ENCODE data around the gene ASIC3.
"Not testable (repeated sequence)": the region's sequence is repeated elsewhere in the genome, so short reads cannot be mapped to it uniquely, and the experiment has no call there.

Gene ASIC3

DNA sequence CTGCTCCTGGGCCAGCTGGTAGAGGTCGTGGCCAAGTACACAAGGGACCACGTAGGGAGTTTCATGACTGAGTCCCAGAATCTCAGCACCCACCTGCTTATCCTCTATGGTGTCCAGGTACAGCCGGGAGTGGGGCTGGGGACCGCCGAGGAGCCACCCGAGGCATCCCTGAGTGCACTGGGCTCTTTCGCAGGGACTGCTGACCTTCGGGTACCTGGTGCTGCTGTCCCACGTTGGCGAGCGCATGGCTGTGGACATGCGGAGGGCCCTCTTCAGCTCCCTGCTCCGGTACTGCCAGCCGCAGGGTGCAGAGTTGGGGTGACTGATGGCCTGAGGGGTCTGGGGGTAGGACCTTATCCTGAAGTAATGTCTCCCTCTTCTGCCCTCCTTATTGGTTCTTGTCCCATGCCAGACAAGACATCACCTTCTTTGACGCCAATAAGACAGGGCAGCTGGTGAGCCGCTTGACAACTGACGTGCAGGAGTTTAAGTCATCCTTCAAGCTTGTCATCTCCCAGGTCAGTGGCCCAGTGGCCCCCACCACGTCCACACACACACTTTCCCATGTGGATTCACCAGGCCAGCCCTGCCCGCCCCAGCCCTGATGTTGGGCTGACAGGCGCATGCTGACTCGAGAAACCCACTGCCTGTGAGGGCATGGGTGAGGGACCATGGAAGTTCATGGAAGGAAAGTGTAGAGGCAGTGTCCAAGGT is 13.9 kb upstream of the ASIC3 start:
- DNase-seq: no peak

DNA sequence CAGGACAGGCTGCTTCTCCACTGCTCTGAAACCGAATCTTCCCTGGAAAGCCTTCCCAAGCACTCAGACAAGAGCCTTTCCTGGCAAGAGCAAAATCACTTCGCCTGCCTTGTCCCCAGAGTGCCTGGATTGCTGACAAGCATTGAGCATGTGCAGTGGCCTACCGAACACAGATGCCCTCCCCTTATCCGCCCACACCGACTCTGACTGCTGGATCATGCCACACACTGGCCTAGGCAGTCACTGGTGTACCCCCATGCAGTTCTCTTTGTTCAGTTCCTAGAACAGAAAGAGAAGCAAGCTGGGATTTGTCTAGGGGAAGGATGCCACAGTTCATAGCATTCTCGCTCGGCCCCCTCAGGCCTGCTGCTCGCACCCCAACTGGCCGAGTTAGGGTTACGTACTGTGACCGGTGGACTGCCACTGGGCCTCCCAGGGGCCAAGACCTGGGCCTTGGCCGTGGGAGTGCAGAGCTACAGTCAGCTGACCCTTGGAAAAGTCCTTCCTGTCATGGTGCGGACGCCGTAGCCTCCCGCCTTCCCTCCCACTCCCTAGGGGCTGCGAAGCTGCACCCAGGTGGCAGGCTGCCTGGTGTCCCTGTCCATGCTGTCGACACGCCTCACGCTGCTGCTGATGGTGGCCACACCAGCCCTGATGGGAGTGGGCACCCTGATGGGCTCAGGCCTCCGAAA is 13.2 kb upstream of the ASIC3 start:
- no peak for DNase-seq

GRCh38 chr7:151035902-151036301 is 12.4 kb upstream of the ASIC3 start:
- no peak for DNase-seq

DNA sequence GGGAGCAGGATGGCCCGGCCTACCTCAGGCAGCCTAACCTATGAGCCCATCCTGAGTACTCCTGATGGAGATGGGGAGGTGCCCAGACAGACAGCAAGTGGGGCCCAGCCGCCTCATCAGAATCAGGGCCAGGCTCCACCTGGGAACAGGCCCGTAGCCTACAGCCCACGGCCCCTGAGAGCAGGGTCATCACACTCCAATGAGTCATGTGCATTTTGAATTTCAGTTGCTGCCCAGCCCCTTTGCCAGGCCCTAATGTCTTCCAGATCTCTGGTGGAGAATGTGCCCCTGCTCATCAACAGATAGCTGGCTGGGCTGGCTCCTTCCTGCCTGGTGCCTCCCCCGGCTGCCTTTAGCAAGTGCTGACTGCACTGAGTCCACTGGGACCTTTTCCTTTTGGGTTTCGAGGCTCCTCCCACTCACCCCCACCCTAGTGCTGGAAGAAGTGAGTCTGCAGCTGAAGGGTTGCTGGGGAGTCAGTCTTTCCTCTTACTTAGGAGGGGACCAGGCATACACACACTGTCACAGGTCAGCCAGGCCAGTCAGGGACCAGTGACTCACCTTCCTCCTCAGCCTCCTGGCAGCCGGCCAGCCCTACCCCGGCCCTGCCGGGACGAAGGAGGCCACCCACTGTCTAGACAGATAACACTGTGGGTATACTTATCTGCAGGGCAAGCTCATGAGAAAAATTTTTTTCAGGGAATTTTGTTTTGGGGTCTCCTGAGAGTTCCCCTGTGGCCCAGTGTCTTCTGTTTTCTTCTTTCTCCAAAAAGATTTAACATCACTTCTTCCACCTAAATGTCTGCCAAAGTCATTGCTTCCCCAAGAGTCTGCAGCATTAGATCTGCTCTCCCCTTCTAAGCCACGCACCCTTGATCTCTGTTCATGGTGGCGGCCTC is 9.1 kb upstream of the ASIC3 start:
- peak; percentile 27 for DNase-seq

GRCh38 chr7:151039850-151040548 is 8.3 kb upstream of the ASIC3 start:
- DNase-seq: no peak

DNA sequence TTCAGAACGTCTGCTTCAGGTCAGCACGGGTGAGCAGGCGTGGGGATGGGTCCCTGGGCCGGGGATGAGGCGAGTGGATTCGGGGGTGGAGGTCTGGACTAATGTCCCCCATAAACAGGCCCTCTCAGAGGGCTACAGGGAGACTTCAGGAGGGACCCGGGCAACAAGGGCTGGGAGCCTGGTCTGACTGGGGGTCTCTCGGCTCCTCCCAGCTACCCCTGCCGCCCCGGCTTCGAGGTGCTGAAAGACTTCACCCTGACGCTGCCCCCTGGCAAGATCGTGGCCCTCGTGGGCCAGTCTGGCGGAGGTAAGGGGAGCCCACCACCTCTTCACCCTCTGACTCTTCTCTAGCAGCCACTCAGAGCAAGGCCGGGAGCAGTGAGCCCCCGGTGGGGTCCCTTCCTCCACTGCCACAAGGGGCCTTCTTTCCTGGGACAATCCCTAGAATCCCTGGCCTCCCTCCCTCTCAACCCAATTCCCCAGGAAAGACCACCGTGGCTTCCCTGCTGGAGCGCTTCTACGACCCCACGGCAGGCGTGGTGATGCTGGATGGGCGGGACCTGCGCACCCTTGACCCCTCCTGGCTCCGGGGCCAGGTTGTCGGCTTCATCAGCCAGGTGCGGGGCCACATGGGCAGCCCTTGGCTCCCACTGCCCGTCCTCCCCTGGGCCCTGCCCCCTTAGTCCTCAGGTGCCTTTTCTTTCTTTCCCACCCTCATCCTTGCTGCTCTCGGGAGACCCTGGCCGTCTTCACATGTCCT is 7.5 kb upstream of the ASIC3 start:
- no peak for DNase-seq

DNA sequence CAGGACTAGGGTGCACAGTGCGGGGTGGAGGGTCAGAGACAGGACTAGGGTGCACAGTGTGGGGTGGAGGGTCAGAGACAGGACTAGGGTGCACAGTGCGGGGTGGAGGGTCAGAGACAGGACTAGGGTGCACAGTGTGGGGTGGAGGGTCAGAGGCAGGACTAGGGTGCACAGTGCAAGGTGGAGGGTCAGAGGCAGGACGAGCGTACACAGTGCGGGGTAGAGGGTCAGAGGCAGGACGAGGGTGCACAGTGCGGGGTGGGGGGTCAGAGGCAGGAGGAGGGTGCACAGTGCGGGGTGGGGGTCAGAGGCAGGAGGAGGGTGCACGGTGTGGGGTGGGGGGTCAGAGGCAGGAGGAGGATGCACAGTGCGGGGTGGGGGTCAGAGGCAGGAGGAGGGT is 4.9 kb upstream of the ASIC3 start:
- not testable (repeated sequence) for DNase-seq

DNA sequence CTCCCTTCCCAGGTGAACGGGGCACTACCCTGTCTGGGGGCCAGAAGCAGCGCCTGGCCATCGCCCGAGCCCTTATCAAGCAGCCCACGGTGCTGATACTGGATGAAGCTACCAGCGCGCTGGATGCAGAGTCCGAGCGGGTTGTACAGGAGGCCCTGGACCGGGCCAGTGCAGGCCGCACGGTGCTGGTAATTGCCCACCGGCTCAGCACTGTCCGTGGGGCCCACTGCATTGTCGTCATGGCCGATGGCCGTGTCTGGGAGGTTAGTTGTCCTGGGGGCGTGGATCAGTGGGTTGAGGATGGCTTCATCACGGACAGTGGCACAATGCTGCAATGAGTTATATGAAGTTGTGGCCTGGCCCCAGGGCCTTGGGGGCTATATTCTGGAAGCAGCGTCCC is 4.4 kb upstream of the ASIC3 start:
- no peak for DNase-seq

DNA sequence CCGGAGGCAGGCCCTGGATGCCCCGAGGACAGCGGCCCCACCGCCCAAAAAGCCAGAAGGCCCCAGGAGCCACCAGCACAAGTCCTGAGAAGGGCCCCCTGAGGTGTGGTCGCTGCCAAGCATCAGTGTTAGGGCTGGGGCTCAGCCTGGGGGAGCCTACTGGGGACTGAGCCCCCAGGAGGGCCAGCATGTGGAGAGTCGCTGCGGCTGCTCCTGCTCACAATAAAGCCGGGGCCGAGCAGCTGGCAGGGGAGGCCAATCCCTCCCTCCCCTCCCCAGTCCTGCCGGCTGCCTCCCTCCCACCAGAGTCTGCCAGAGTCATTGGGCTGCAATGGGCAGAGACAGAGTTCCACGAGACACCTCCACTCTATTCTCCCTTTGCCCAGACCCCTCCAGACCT is 3.1 kb upstream of the ASIC3 start:
- DNase-seq: no peak

- DNase-seq: no peak
These were observed 2.4 kb upstream of the ASIC3 start for GRCh38 chr7:151045967-151046366.

DNA sequence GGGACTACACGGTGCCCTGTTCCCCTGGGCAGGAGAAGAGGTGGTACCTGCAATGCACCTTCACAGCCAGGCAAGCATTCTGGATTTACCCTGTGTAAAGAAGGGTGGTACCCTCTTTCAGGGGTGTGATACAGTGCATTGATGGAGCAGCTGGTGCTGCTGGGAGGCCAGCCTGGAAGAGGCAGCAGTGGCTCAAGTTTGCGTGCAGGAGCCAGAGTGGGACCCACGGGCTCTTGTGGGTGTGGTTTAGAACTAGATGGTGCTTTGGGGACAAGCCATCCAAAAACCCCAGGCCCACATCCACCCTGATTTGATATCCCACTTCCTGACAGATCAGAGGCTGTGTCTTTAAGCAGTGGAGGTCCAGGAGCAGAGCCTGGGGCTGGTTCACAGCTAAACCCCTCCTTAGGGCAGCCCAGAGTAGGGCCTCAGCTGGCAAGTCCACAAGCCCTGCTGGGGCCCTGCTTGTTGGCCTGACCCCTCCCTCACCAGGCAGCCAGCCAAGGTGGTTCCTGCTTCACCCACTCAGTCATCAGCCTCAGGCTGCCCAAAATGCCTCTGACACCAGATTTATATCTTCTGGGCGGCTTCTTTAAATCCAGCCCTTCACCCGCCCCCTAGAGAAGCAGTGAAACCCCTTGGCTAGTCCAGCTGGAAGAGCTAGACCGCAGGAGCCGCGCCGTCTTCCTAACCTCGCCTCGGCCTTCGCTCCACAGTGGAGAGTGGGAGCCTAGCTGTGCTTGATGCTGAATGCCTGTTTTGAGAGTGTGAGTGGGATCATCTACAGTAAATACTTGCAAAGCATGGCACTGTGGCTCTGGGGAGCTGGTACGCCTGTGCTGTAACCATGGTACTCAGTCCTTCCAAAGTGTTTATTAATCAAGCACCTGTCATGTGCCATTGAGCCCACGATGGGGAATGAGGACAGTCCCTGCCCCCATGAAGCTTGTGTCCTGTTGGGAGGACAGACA is 1.4 kb upstream of the ASIC3 start:
- DNase-seq: no peak

DNA sequence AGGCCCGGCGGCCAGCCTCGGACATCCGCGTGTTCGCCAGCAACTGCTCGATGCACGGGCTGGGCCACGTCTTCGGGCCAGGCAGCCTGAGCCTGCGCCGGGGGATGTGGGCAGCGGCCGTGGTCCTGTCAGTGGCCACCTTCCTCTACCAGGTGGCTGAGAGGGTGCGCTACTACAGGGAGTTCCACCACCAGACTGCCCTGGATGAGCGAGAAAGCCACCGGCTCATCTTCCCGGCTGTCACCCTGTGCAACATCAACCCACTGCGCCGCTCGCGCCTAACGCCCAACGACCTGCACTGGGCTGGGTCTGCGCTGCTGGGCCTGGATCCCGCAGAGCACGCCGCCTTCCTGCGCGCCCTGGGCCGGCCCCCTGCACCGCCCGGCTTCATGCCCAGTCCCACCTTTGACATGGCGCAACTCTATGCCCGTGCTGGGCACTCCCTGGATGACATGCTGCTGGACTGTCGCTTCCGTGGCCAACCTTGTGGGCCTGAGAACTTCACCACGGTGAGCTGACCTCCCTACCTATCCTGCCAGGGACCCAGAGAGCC is 656 bp downstream of the ASIC3 start:
- no peak for DNase-seq

GRCh38 chr7:151051108-151051507 is 2.8 kb downstream of the ASIC3 start:
- DNase-seq: no peak

- no peak for DNase-seq
These were observed 4.8 kb downstream of the ASIC3 start for GRCh38 chr7:151053096-151053495.

DNA sequence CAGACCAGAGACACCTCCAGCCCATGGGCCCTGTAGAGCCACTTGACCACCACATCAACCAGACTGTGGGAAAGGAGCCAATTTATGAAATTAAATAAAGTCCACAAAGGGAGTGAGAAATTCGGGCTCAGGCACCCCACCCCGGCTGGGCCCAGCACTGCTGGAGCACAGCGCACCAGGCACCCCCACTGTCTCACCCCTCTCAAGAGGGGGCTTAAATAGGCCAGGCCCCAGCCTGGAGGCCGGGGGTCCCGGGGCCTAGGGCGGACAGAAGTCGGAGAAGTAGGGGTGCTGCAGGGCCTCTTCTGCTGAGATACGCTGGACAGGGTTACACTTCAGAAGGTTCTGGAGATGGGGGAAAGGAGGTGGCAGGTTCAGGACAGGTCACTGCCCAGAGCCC is 5.4 kb downstream of the ASIC3 start:
- no peak for DNase-seq

GRCh38 chr7:151056283-151056665 is 7.9 kb downstream of the ASIC3 start:
- DNase-seq: no peak

DNA sequence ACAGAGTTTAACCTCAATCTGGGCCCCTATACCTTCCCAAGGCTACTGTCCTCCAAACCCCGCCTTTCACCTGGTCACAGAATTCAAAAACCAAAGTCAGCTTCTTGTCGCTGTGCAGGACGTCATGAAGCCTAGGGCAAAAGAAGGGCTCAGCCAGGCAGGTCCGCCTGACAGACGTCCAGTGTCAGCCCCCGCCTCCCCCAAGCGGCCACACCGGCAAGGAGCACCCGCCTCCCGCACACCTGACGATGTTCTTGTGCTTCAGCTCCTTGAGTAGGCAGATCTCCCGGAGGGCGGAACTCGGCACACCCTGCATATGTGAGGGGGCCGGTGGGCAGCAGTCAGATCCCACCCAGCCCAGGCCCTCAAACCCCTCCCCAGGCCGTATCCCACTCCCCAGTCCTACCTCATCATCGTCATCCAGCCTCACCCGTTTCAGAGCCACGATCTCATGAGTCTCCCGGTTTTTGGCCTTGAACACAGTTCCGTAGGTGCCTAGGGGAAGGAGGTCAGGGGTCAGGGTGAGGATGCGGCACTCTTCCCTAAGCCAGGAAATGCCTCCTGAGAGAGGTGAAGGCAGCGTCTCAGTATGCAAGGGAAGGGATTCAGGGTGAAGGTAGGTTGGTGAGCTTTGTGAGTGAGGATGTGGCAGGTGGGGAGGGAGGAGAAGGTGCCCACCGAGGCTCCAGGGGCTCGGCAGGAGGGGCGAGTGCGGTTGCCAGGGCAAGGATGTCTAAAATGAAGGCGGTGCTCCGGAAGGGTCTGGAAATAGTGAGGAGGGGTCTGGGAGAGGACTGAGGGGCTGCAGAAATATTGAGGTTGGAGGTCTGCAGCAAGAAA is 8.6 kb downstream of the ASIC3 start:
- no peak for DNase-seq

- no peak for DNase-seq
These were observed 9.2 kb downstream of the ASIC3 start, which contains the start of gene CDK5 for GRCh38 chr7:151057506-151057988. TSS of gene CDK5 (minus strand) at chr7:151057897. CDS start at chr7:151057848, 49 bp downstream.

DNA sequence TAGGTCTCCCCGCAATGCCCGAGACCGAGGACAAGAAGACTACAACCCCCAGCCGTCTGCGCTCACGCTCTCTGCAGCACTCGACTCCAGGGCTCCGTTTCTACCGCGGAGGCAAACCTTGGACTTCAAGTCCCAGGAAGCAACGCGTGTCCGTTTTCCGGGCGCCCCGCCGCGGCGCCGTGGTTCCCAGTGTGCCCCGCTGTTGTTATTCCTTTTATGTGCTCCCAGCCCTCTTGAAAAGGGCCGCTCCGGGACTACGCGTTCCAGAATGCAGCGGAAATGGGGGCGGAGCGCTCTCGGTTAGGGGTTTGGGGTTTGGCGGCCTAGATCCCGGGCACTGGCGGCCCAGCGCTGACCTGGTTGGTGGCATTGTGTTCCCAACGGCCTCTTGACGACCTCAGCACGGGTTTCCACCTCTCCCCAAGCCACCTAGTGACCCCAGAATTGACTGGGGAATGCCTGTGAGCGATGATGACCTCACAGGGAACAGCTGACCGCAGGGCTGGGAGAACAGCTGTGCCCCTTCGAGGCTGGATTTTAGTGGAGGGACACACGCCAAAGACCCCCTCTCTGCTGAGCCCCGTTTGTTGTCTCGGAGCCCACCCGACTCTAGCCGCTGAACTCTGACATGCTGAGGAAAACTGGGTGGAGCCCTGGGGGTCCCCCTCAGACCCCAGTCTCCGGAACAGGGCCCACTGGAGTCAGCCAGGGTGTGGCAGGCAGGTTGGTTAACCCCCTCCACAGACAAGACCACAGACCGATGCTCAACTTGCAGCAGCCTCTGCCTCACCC is 9.9 kb downstream of the ASIC3 start:
- DNase-seq: peak; percentile 75
